SKM-1 (cell line): ENCODE results near the gene GORASP2.
"Not testable (repeated sequence)": the region's sequence is repeated elsewhere in the genome, so short reads cannot be mapped to it uniquely, and the experiment has no call there.

Source experiments
- DNase-seq: peaks from one replicate; lab custom pipeline; 2025; ENCODE audit not compliant: unreplicated experiment; lab: John Stamatoyannopoulos, UW

The GORASP2 gene

GRCh38 chr2:170928824-170929685, at the start of gene GORASP2:
TSS of gene GORASP2 (plus strand) at chr2:170929253. CDS start at chr2:170929341, 88 bp downstream.
- DNase-seq: peak; percentile 98

- no peak for DNase-seq
Measured at GRCh38 chr2:170881840-170882239, 47.2 kb upstream of the GORASP2 start.

GRCh38 chr2:170882758-170883157, 46.3 kb upstream of the GORASP2 start:
- DNase-seq: no peak

- DNase-seq: no peak
Measured at GRCh38 chr2:170883683-170884082, 45.4 kb upstream of the GORASP2 start.

GRCh38 chr2:170885130-170885791, 43.8 kb upstream of the GORASP2 start:
- DNase-seq: no peak

GRCh38 chr2:170886386-170886785, 42.7 kb upstream of the GORASP2 start:
- DNase-seq: no peak

GRCh38 chr2:170887496-170887895, 41.6 kb upstream of the GORASP2 start:
- no peak for DNase-seq

- no peak for DNase-seq
Measured at GRCh38 chr2:170887896-170888295, 41.2 kb upstream of the GORASP2 start.

GRCh38 chr2:170891893-170892292, 37.2 kb upstream of the GORASP2 start:
- no peak for DNase-seq

GRCh38 chr2:170892391-170892951, 36.6 kb upstream of the GORASP2 start:
- DNase-seq: no peak

GRCh38 chr2:170895023-170895757, 33.9 kb upstream of the GORASP2 start:
- no peak for DNase-seq

- DNase-seq: no peak
Measured at GRCh38 chr2:170896622-170897021, 32.4 kb upstream of the GORASP2 start.

GRCh38 chr2:170897108-170897507, 31.9 kb upstream of the GORASP2 start:
- DNase-seq: no peak

GRCh38 chr2:170905864-170906263, 23.2 kb upstream of the GORASP2 start:
- DNase-seq: no peak

- no peak for DNase-seq
Measured at GRCh38 chr2:170911314-170911889, 17.7 kb upstream of the GORASP2 start.

GRCh38 chr2:170914994-170915666, 13.9 kb upstream of the GORASP2 start:
- DNase-seq: not testable (repeated sequence)

GRCh38 chr2:170917219-170917913, 11.7 kb upstream of the GORASP2 start:
- no peak for DNase-seq

GRCh38 chr2:170917957-170918356, 11.1 kb upstream of the GORASP2 start:
- no peak for DNase-seq

GRCh38 chr2:170921873-170922272, 7.2 kb upstream of the GORASP2 start:
- not testable (repeated sequence) for DNase-seq
